ENCODE measurements around the gene MYO5A. TPM values are rescaled to one million over a fixed set of nuclear protein-coding genes. Genes with fewer than 3 reads are reported as not detected.

Gene MYO5A
- polyA plus RNA-seq, 1 of the 3 experiments (the other 2 are of a cell fraction) = 11.0 TPM

DNA sequence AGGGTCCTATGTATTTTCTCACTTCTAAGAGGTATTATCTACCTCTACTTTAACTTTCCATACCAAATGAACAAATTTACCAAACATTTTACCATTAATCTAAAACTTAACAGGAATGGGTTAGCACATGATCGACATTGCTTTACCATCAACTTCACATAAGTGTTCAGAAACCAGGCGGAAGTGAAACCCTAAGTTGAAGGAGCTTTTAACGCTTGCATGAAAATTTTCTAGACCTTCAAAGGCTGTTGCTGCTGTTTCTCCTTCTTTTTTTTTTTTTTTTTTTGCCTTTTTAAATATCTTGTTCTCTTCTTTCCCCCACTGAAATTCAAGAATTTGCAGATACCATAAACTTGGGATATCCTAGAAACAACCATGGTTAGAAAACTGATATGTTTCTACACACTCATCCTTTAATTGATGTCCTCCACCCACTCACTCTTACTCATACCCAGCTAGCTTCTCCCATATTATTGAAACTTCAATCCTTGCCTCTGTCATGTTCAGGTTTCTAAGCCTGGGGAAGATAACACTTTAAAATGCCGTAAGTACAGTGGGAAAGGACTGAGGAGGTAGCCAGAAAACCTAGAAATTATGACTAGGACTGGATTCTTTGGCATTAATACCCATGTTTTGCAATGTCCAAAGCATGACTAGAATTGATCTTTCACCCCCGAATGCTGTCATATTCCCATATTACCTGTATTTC lies 24.7 kb downstream of the MYO5A start:
- no peak overlapping the region for H3K27ac ChIP-seq (ENCODE audit: low read depth in 2 of 2, low read length in 1 of 2)
- no peaks in the 10 kb centered on the region for H3K36me3 ChIP-seq (replicated peaks in 1 of 2; ENCODE audit: control insufficient read depth in 1 of 2, insufficient read depth in 2 of 2, low read length in 1 of 2)
- H3K9ac ChIP-seq = no peak overlapping the region
- no peaks in the 10 kb centered on the region for H3K9me3 ChIP-seq
- H2AFZ ChIP-seq (ENCODE audit: low read depth) = no peak overlapping the region
- H3K4me3 ChIP-seq (ENCODE audit: low read depth in 2 of 2, low read length in 1 of 2) = no peak overlapping the region
- no peaks in the 10 kb centered on the region for H3K9me2 ChIP-seq
- H3F3A ChIP-seq (replicated peaks; ENCODE audit: insufficient read depth) = no peaks in the 10 kb centered on the region
- 0 out of 2 replicates have a peak, but pooled peaks cover 4% of the 10 kb centered on the region for H4K20me1 ChIP-seq (ENCODE audit: insufficient read depth)
- H3K4me2 ChIP-seq = no peak overlapping the region
- TF ChIP-seq FOSL2 (IDR thresholded peaks at IDR 0.05; ENCODE audit: borderline replicate concordance, low read depth) (no peak), YY1 (IDR thresholded peaks at IDR 0.05; ENCODE audit: low read depth) (no peak), SMC3 (IDR thresholded peaks at IDR 0.05; ENCODE audit: low read depth, low read length) (no peak), TCF12 (IDR thresholded peaks at IDR 0.05) (no peak), NFIC (IDR thresholded peaks at IDR 0.05; ENCODE audit: borderline replicate concordance) (no peak), EZH2phosphoT487 (IDR thresholded peaks at IDR 0.05; ENCODE audit: borderline replicate concordance, low read depth) (no peak), EP300 (IDR thresholded peaks at IDR 0.05; ENCODE audit: borderline replicate concordance in 1 of 2, low read depth in 1 of 2, low read length in 1 of 2) (no peak), CHD2 (IDR thresholded peaks at IDR 0.05; ENCODE audit: low read length, partially characterized antibody) (no peak)
- TF ChIP-seq, protein P1, sequence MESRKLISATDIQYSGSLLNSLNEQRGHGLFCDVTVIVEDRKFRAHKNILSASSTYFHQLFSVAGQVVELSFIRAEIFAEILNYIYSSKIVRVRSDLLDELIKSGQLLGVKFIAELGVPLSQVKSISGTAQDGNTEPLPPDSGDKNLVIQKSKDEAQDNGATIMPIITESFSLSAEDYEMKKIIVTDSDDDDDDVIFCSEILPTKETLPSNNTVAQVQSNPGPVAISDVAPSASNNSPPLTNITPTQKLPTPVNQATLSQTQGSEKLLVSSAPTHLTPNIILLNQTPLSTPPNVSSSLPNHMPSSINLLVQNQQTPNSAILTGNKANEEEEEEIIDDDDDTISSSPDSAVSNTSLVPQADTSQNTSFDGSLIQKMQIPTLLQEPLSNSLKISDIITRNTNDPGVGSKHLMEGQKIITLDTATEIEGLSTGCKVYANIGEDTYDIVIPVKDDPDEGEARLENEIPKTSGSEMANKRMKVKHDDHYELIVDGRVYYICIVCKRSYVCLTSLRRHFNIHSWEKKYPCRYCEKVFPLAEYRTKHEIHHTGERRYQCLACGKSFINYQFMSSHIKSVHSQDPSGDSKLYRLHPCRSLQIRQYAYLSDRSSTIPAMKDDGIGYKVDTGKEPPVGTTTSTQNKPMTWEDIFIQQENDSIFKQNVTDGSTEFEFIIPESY (IDR thresholded peaks at IDR 0.05; ENCODE audit: borderline replicate concordance, low read depth) = no peak
- no peaks in the 10 kb centered on the region for H3K27me3 ChIP-seq (ENCODE audit: insufficient read depth)
- no peaks in the 10 kb centered on the region for H3K4me1 ChIP-seq (ENCODE audit: control insufficient read depth in 1 of 2, insufficient read depth in 2 of 2, low read depth in 1 of 2, low read length in 1 of 2)
- WGBS (ENCODE audit: low lambda C conversion rate) = 94% methylated on average over 5 of the region's 5 CpGs
- POLR2A ChIA-PET = no interaction called here
- CTCF ChIA-PET = no interaction called here
- DNase-seq = no peak
- peaks cover 47% of the 10 kb centered on the region; the same call in 1 of the 2 replicates for H3K79me2 ChIP-seq (ENCODE audit: insufficient read depth)

DNA sequence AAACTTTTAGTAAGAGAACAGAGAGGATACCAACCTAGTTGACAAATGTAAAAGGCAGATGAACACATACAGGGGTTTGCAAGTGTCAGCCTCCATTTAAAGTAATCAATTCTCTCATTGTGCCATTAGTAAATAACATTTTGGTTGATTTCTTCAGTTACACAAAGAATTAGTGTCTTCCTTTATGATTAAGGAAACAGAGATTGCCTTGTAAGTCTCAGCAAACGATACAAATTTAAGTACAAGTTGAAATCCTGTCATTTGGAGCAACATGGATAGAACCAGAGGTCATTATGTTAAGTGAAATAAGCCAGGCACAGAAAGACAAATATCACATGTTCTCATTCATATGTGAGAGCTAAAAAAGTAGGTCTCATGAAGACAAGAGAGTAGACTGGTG lies 26.1 kb downstream of the MYO5A start:
- H3K27ac ChIP-seq (ENCODE audit: low read depth in 2 of 2, low read length in 1 of 2) = no peak overlapping the region
- no peak overlapping the region for H3K4me3 ChIP-seq (ENCODE audit: low read depth in 2 of 2, low read length in 1 of 2)
- no peaks in the 10 kb centered on the region for H3K9me3 ChIP-seq
- H3F3A ChIP-seq (replicated peaks; ENCODE audit: insufficient read depth) = peaks cover 4% of the 10 kb centered on the region
- H3K79me2 ChIP-seq (ENCODE audit: insufficient read depth) = peaks cover 36% of the 10 kb centered on the region; the same call in 1 of the 2 replicates
- ChIA-PET POLR2A (no interaction called here), CTCF (interaction anchor here (1.1 kb wide), 2 partner anchors 19 to 21 kb away, joined by 3 read pairs; no protein-coding TSS in a partner anchor)
- no peak overlapping the region for H2AFZ ChIP-seq (ENCODE audit: low read depth)
- no peaks in the 10 kb centered on the region for H3K27me3 ChIP-seq (ENCODE audit: insufficient read depth)
- no peak for TF ChIP-seq NRF1 (IDR thresholded peaks at IDR 0.05; ENCODE audit: low read depth, low read length)
- no peak for TF ChIP-seq MEF2A (IDR thresholded peaks at IDR 0.05; ENCODE audit: borderline replicate concordance, low read depth)
- TF ChIP-seq TEAD4 (IDR thresholded peaks at IDR 0.05; ENCODE audit: borderline replicate concordance, insufficient read depth) = no peak
- TF ChIP-seq EZH2phosphoT487 (IDR thresholded peaks at IDR 0.05; ENCODE audit: borderline replicate concordance, low read depth) = no peak
- TF ChIP-seq, protein P2, sequence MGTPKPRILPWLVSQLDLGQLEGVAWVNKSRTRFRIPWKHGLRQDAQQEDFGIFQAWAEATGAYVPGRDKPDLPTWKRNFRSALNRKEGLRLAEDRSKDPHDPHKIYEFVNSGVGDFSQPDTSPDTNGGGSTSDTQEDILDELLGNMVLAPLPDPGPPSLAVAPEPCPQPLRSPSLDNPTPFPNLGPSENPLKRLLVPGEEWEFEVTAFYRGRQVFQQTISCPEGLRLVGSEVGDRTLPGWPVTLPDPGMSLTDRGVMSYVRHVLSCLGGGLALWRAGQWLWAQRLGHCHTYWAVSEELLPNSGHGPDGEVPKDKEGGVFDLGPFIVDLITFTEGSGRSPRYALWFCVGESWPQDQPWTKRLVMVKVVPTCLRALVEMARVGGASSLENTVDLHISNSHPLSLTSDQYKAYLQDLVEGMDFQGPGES (IDR thresholded peaks at IDR 0.05; ENCODE audit: low read depth, low read length) = no peak
- H3K4me2 ChIP-seq = no peak overlapping the region
- H3K9ac ChIP-seq = no peak overlapping the region
- no peaks in the 10 kb centered on the region for H3K36me3 ChIP-seq (replicated peaks in 1 of 2; ENCODE audit: control insufficient read depth in 1 of 2, insufficient read depth in 2 of 2, low read length in 1 of 2)
- no peaks in the 10 kb centered on the region for H3K4me1 ChIP-seq (ENCODE audit: control insufficient read depth in 1 of 2, insufficient read depth in 2 of 2, low read depth in 1 of 2, low read length in 1 of 2)
- 0 out of 2 replicates have a peak, but pooled peaks cover 4% of the 10 kb centered on the region for H4K20me1 ChIP-seq (ENCODE audit: insufficient read depth)
- no peak for DNase-seq
- 97% methylated on average over 1 of the region's 1 CpG for WGBS (ENCODE audit: low lambda C conversion rate)
- no peaks in the 10 kb centered on the region for H3K9me2 ChIP-seq

Measured in SK-N-SH (cell line).